RPMI8226 (cell line): ENCODE data around the gene ITIH5.
"Not testable (repeated sequence)": the region's sequence is repeated elsewhere in the genome, so short reads cannot be mapped to it uniquely, and the experiment has no call there.

ENCODE experiments used
- DNase-seq: peaks from one replicate; pipeline ENCODE4 v3.0.0-alpha.2; 2015

ITIH5 gene

GRCh38 chr10:7666253-7667023, at the start of gene ITIH5:
Gene ITIH5 (minus strand): TSS chr10:7666966. CDS start chr10:7666892, 74 bp downstream.
- no peak for DNase-seq

- no peak for DNase-seq
These were observed 48.7 kb upstream of the ITIH5 start for GRCh38 chr10:7715515-7715914.

GRCh38 chr10:7711075-7711474, 44.3 kb upstream of the ITIH5 start:
- DNase-seq: not testable (repeated sequence)

GRCh38 chr10:7710446-7710845, 43.7 kb upstream of the ITIH5 start:
- DNase-seq: no peak

- no peak for DNase-seq
These were observed 42.1 kb upstream of the ITIH5 start for GRCh38 chr10:7708832-7709231.

- DNase-seq: no peak
These were observed 41.3 kb upstream of the ITIH5 start for GRCh38 chr10:7707858-7708622.

GRCh38 chr10:7707102-7707501, 40.3 kb upstream of the ITIH5 start:
- no peak for DNase-seq

GRCh38 chr10:7706534-7707073, 39.8 kb upstream of the ITIH5 start:
- no peak for DNase-seq

GRCh38 chr10:7705341-7705740, 38.6 kb upstream of the ITIH5 start:
- DNase-seq: no peak

- DNase-seq: no peak
These were observed 37.6 kb upstream of the ITIH5 start for GRCh38 chr10:7704071-7705016.

GRCh38 chr10:7703140-7703539, 36.4 kb upstream of the ITIH5 start, which contains the start of gene ITIH2:
Gene ITIH2 (plus strand): TSS chr10:7703316. CDS start chr10:7703435, 119 bp downstream.
- DNase-seq: no peak

- DNase-seq: no peak
These were observed 35.6 kb upstream of the ITIH5 start for GRCh38 chr10:7702288-7702812.

GRCh38 chr10:7701158-7701742, 34.5 kb upstream of the ITIH5 start:
- DNase-seq: no peak

GRCh38 chr10:7700577-7701125, 33.9 kb upstream of the ITIH5 start:
- no peak for DNase-seq

GRCh38 chr10:7697426-7697825, 30.7 kb upstream of the ITIH5 start:
- DNase-seq: no peak

GRCh38 chr10:7696545-7696944, 29.8 kb upstream of the ITIH5 start:
- DNase-seq: no peak

GRCh38 chr10:7693194-7693593, 26.4 kb upstream of the ITIH5 start:
- DNase-seq: not testable (repeated sequence)

- DNase-seq: not testable (repeated sequence)
These were observed 25.6 kb upstream of the ITIH5 start for GRCh38 chr10:7692368-7692767.

- not testable (repeated sequence) for DNase-seq
These were observed 24.3 kb upstream of the ITIH5 start for GRCh38 chr10:7690885-7691597.

GRCh38 chr10:7689591-7689990, 22.8 kb upstream of the ITIH5 start:
- no peak for DNase-seq
